NOMO-1 treated with DMSO at 0.1 percent for 48 hours (cell line): ENCODE measurements around the gene DNHD1.

Source experiments
- DNase-seq: peaks from one replicate; lab custom pipeline; 2025; ENCODE audit not compliant: unreplicated experiment; lab: John Stamatoyannopoulos, UW

The DNHD1 gene

GRCh38 chr11:6531267-6531752, 34.2 kb downstream of the DNHD1 start:
- DNase-seq: peak; percentile 22

DNA sequence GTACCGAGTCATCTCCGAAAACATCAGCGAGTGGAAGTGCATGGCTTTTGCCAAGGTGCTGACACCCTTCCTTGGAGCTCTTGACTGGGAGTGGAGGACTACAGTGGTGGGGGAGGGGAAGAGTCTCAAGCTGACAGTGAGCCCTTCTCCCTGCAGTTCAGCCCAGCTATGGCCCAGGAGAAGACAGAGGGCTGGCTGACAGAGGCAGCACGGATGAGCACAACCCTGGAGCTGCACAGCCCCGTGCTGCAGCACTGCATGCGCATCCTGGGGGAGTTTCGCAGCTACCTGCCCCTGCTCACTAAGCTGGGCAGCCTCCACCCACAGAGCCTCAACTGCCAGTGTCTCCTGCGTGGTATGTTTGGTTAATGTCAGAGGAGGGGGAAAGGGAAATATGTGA, 41.4 kb downstream of the DNHD1 start:
- DNase-seq: no peak

GRCh38 chr11:6538945-6539344, 41.9 kb downstream of the DNHD1 start:
- DNase-seq: no peak

- no peak for DNase-seq
Measured at GRCh38 chr11:6539748-6540268, 42.7 kb downstream of the DNHD1 start.

- DNase-seq: no peak
Measured at GRCh38 chr11:6541356-6541755, 44.3 kb downstream of the DNHD1 start.

GRCh38 chr11:6542727-6543126, 45.6 kb downstream of the DNHD1 start:
- no peak for DNase-seq

- no peak for DNase-seq
Measured at GRCh38 chr11:6544921-6545850, 48.1 kb downstream of the DNHD1 start.

GRCh38 chr11:6545917-6546605, 49.0 kb downstream of the DNHD1 start:
- no peak for DNase-seq

DNA sequence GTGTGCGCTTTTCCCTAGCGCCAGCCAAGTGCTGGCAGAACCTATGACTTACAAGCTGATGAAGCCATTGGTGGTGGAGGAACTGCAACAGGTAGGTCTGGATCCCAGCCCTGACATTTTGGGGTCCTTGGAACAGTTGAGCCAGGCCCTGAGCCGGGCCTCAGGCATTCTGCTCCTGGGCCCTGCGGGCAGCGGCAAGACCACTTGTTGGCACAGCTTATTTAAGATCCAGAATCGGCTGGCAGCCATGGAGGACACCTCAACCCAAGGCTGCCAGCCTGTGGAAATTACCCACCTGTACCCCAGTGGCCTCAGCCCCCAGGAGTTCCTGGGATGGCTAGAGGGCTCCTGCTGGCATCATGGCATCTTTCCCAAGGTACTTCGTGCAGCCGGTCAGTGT, 49.7 kb downstream of the DNHD1 start:
- DNase-seq: no peak

GRCh38 chr11:6547177-6547576, 50.1 kb downstream of the DNHD1 start:
- DNase-seq: no peak

- no peak for DNase-seq
Measured at GRCh38 chr11:6548121-6548520, 51.0 kb downstream of the DNHD1 start.

- no peak for DNase-seq
Measured at GRCh38 chr11:6548641-6549040, 51.6 kb downstream of the DNHD1 start.

- DNase-seq: no peak
Measured at GRCh38 chr11:6553634-6554033, 56.6 kb downstream of the DNHD1 start.

DNA sequence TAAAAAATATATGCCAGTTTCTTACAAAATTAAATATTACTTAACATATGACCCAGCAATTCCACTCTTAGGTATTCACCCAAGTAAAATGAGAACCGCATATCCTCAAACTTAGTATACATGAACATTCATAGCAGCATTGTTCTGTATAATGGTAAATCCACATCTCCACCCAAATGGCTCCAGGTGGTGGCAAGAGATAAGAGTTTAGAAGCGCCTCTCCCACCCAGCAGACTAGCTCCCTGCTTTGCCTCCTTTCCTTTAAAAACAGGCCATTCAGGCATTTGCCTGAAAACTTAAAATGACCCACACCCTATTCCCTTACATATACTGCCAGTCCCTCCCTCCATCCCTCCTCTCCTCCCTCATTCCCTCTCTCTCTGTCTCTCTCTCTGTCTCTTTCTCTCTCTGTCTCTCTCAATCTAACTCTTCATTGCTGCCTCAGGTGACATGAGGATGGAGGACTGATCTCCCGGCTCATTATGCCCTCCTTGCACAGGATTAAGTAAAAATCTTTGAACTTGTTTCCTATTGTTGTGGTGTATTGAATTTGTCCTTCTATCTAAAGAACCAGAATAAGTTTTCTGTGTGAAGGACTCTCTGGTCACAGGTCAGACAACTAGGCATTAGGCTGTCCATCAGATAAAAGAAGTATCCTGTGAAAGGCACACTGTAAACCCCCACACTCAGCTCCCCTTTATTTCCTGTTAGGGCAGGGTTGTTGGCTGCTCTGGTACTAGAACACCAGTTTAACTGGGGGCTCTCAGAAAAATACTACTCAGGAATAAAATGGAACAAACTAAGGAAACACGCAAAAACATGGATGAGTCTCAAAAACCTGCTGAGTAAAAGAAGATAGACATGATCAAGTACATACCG, 58.0 kb downstream of the DNHD1 start:
- DNase-seq: no peak

- no peak for DNase-seq
Measured at GRCh38 chr11:6556139-6556949, 59.3 kb downstream of the DNHD1 start.

- DNase-seq: no peak
Measured at GRCh38 chr11:6557063-6557462, 60.0 kb downstream of the DNHD1 start.

DNA sequence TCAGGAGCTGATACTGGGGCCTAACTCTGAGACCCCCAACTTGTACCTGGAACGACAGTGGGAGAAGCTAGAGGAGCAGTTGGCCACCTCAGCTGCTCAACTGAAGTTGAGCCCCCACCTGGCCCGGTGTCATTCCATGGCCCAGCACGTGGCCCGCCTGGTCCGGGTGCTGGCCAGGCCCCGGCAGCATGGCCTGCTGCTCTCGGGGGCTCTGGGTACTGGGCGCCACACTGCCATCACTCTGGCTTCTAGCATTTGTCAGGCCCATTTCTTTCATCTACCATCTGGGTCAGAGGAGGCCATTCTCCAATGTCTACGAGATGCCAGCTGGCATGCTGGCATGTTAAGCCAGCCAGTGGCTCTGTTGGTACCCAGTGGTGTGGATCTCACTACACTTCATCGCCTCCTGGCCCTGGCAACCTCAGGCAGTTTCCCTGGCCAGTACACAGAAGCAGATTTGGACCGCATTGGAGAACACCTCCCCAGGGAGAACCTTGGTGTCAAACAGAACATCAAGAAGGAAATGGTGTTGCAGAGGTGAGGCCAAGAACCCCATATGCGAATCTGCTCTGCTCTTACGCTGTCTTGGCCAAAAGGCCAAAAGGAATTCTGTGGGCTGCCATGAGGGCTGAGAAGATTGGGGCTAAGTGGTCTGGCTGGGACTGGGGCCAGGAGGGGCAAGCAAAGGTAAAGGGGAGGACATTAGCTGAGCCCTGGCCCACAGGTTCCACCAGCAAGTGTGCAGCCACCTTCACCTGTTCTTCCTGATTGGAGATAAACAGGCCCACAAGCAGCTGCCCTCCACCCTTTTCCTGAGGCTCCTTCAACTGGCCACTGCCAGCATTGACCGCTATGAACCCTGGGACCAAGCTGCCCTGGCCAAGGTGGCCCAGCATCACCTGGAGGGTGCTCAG, 60.9 kb downstream of the DNHD1 start:
- no peak for DNase-seq

- no peak for DNase-seq
Measured at GRCh38 chr11:6559369-6559768, 62.3 kb downstream of the DNHD1 start.

DNA sequence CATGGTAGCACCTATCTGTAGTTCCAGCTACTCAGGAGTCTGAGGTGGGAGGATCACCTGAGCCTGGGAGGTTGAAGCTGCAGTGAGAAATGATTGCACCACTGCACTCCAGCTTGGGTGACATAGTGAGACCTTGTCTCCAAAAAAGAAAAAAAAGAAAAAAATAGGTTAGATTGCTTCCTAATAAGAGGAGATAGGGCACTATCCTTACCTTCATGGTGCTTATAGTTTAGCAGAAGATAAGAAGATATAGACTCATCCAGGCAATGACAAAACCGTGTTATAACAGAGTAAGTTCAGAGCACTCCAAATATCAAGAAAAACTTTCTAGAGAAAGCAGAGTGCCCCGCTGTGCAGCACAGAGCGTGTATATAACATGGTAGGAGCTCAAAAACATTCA, 64.2 kb downstream of the DNHD1 start:
- DNase-seq: no peak
